NCI-H748 (cell line): ENCODE data around the gene AKAP6.
"Not testable (repeated sequence)": the region's sequence is repeated elsewhere in the genome, so short reads cannot be mapped to it uniquely, and the experiment has no call there.

ENCODE experiments used
- DNase-seq: peaks from one replicate; lab custom pipeline; 2025; ENCODE audit not compliant: unreplicated experiment; lab: John Stamatoyannopoulos, UW

Gene AKAP6

GRCh38 chr14:32576088-32576795 is 247.1 kb downstream of the AKAP6 start:
- peak; percentile 45 for DNase-seq

- DNase-seq, result no peak
These were observed 247.9 kb downstream of the AKAP6 start for GRCh38 chr14:32576977-32577376.

- no peak for DNase-seq
These were observed 249.1 kb downstream of the AKAP6 start for GRCh38 chr14:32578181-32578580.

DNA sequence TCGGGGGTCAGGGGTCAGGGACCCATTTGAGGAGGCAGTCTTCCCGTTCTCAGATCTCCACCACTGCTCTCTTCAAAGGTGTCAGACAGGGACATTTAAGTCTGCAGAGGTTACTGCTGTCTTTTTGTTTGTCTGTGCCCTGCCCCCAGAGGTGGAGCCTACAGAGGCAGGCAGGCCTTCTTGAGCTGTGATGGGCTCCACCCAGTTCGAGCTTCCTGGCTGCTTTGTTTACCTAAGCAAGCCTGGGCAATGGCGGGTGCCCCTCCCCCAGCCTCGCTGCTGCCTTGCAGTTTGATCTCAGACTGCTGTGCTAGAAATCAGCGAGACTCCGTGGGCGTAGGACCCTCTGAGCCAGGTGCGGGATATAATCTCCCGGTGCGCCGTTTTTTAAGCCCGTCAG is 254.3 kb downstream of the AKAP6 start:
- not testable (repeated sequence) for DNase-seq

DNA sequence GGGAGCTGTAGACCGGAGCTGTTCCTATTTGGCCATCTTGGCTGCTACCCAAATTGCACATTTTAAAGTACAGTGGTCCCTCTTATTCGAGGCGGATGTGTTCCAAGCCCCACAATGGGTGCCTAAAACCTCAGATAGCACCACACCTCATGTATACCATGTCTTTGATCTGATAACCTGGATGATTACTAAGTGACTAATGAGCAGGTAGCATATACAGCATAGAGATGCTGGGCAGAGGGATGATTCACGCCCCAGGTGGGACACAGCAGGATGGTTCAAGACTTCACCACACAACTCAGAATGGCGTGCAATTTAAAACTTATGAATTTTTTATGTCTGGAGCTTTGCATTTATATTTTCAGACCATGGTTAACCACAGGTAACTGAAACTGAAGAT is 255.0 kb downstream of the AKAP6 start:
- no peak for DNase-seq

GRCh38 chr14:32587461-32587860 is 258.4 kb downstream of the AKAP6 start:
- DNase-seq, result no peak

DNA sequence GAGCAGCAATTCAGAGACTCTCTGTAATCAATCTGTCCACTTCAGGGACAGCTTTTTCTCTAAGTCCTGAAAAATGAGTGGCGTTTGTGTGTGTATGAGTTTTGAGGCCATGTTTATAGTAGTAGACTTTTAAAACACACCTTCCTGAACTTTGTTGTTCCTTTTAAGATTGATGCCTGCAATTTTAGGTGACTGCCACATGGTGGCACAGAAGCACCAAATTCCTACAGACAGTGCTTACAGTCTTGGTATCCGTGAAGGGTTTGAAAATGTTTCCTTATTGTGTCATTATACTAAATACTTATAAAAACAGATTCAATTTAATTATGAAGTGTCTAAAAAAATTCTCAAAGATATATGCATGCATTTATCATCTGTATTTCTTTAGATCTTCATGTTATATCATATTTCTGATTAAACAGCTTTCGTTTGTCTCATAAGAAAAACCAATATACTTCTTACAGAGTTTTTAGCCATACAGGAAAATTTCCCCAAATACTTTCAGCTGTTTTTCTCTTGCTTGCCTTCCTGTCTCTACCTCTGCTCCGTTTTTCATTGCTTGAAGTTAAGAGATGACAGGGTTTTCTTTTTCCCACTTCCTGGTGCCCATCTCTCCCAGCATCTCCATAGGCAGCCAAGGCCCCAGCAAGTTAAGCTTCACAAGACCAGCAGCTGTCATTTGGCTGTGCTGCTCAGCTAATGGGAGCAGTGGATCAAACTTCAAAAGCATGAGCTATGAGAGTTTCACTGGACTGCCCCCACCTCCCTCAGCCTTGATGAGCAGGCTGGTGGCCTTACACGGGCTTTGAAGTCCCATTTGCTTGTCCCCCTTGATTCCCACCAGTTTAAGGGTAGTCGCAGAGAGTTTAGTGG is 259.6 kb downstream of the AKAP6 start:
- peak; percentile 43 for DNase-seq

DNA sequence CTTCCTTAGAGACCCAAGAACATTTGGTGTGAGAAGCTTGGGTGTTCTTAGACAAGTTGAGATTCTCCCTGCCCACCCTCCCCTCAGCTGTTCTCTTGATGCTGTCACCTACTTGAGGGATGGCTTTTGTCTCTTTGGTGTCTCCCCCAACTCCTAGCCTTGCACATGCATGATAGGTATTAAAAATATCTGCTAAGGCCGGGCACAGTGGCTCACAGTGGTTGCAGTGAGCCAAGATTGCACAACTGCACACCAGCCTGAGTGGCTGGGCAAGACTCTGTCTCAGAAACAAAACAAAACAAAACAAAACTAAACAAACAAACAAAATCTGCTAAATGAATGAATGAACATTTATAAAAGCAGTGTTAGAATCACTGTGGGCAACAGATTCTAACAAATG is 261.1 kb downstream of the AKAP6 start:
- DNase-seq, result no peak

DNA sequence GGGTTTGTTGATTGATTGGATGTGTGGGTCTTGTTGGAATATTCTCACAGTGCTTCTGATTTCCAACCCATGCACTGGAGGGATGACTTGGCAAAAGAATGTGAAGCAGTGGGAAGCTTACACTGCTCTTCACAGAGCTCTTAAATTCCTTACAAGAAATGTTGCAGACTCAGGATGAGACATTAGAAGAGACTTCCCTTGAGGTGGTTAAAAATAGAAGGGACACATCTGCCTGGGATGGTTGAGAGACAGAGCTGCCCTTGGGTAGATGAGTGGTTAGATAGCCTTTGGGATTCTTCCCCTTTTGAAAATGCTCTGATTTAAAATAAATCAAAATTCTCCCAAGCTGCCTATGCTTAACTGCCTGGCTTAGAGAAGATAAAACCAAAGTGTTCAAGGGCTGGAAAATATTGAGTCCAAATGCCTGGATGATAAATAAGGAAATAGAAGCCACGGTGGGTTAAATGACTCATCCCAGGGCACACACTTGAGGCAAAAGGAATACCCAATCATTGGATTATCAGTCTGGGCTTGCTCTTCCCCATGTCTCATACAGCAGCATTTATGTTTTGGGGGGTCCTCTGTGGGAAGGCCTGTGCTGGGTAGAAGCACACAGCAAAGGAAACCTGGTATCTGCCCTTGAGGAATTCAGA is 264.3 kb downstream of the AKAP6 start:
- no peak for DNase-seq

DNA sequence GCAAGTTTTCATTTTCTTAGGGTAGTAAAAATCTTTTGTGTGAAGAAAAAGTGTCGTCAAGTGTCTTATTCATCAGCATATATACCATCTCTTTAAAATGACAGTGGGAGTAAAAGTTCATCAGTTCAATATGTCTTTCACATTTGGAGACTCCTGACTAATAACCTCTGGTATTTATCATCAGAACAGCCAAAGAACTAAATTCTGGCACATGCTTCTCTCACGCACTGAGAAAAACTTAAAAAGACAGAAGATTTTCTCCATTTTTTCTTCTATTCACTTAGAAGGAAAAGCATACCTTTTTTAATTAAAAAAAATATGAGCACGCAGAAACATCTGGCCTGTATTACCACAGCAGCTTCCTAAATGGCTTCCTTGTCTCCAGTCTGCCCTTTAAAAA is 265.7 kb downstream of the AKAP6 start:
- no peak for DNase-seq

GRCh38 chr14:32595497-32595896 is 266.4 kb downstream of the AKAP6 start:
- DNase-seq, result no peak

- no peak for DNase-seq
These were observed 267.3 kb downstream of the AKAP6 start for GRCh38 chr14:32596390-32596789.

GRCh38 chr14:32597771-32598170 is 268.7 kb downstream of the AKAP6 start:
- no peak for DNase-seq

GRCh38 chr14:32601069-32601468 is 272.0 kb downstream of the AKAP6 start:
- DNase-seq, result peak; percentile 60

GRCh38 chr14:32601906-32602305 is 272.8 kb downstream of the AKAP6 start:
- DNase-seq, result no peak

GRCh38 chr14:32602699-32603098 is 273.6 kb downstream of the AKAP6 start:
- DNase-seq, result no peak

- no peak for DNase-seq
These were observed 275.0 kb downstream of the AKAP6 start for GRCh38 chr14:32603992-32604565.

GRCh38 chr14:32606301-32606700 is 277.2 kb downstream of the AKAP6 start:
- no peak for DNase-seq

- no peak for DNase-seq
These were observed 278.3 kb downstream of the AKAP6 start for GRCh38 chr14:32607399-32607798.

DNA sequence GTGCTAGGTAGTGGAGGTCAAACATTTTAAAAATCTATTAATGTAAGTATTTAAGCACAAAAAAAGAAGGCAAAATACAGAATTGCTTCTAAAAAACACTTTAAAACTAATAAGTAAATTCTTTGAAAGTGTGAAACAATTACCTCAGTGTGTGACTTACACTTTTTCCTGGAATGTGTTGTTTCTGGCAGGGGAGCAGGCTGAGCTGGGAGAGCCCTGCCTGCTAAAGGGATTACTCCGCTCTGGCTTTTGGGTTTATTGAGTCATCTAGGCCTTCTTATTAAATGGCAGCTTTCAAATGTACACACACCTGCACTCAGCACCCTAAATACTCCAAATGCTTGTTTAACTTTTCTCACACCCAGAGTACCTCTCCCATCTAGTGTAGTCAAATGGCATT is 279.8 kb downstream of the AKAP6 start:
- no peak for DNase-seq

GRCh38 chr14:32609388-32609787 is 280.3 kb downstream of the AKAP6 start:
- no peak for DNase-seq

DNA sequence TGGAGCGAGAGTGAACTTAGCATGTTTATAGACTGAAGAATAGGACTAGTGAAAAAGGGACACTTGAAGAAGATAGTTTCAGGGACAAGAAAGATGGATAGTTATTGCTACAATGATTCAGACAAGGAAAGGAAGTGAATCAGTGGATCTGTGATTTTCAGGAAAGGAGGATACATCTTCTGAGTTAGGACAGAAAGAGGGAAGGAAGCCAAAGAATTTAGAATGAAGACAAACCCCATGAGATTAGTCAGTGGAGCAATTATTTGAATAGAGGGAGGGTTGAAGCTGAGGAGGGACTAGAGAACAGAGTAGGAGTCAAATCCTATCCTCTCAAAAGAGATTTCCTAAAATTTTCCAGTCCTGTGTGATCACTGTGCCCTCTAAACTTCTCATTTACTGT is 282.7 kb downstream of the AKAP6 start:
- no peak for DNase-seq
